ENCODE data around the gene BAIAP3.

The BAIAP3 gene

GRCh38 chr16:1344499-1344898, 11.1 kb downstream of the BAIAP3 start:
- TF ChIP-seq CTCF (IDR thresholded peaks at IDR 0.05; ENCODE audit: insufficient read depth, low read length, poor library complexity, severe bottlenecking) = no peak
- Histone ChIP-seq H3K36me3 (ENCODE audit: control insufficient read depth, insufficient read depth, low read length) (peaks cover 5% of the 10 kb centered on the region), H3K27me3 (replicated peaks; ENCODE audit: control insufficient read depth, insufficient read depth, low read length) (no peaks in the 10 kb centered on the region; the same call in 1 of the 2 replicates), H3K4me3 (replicated peaks; ENCODE audit: low read depth, low read length) (no peak overlapping the region)
- DNase-seq (ENCODE audit: extremely low read depth, insufficient read length) = no peak

GRCh38 chr16:1345087-1345486, 11.6 kb downstream of the BAIAP3 start:
- TF ChIP-seq CTCF (IDR thresholded peaks at IDR 0.05; ENCODE audit: insufficient read depth, low read length, poor library complexity, severe bottlenecking) = no peak
- no peak for DNase-seq (ENCODE audit: extremely low read depth, insufficient read length)

GRCh38 chr16:1345651-1346421, 12.4 kb downstream of the BAIAP3 start:
- H3K27me3 ChIP-seq (replicated peaks; ENCODE audit: control insufficient read depth, insufficient read depth, low read length) = no peaks in the 10 kb centered on the region; the same call in 1 of the 2 replicates
- TF ChIP-seq CTCF (IDR thresholded peaks at IDR 0.05; ENCODE audit: insufficient read depth, low read length, poor library complexity, severe bottlenecking) = no peak
- H3K4me3 ChIP-seq (replicated peaks; ENCODE audit: low read depth, low read length) = no peak overlapping the region
- H3K36me3 ChIP-seq (ENCODE audit: control insufficient read depth, insufficient read depth, low read length) = peaks cover 5% of the 10 kb centered on the region
- DNase-seq (ENCODE audit: extremely low read depth, insufficient read length) = no peak

More at GRCh38 chr16:1345087-1345486, 11.6 kb downstream of the BAIAP3 start:
- H3K27me3 ChIP-seq (replicated peaks; ENCODE audit: control insufficient read depth, insufficient read depth, low read length) = no peaks in the 10 kb centered on the region; the same call in 1 of the 2 replicates
- peaks cover 5% of the 10 kb centered on the region for H3K36me3 ChIP-seq (ENCODE audit: control insufficient read depth, insufficient read depth, low read length)
- H3K4me3 ChIP-seq (replicated peaks; ENCODE audit: low read depth, low read length) = no peak overlapping the region

GRCh38 chr16:1346422-1347285, 13.2 kb downstream of the BAIAP3 start:
- no peak for DNase-seq (ENCODE audit: extremely low read depth, insufficient read length)
- no peak for TF ChIP-seq CTCF (IDR thresholded peaks at IDR 0.05; ENCODE audit: insufficient read depth, low read length, poor library complexity, severe bottlenecking)

GRCh38 chr16:1347286-1347855, 13.9 kb downstream of the BAIAP3 start:
- no peaks in the 10 kb centered on the region; the same call in 1 of the 2 replicates for H3K27me3 ChIP-seq (replicated peaks; ENCODE audit: control insufficient read depth, insufficient read depth, low read length)
- TF ChIP-seq CTCF (IDR thresholded peaks at IDR 0.05; ENCODE audit: insufficient read depth, low read length, poor library complexity, severe bottlenecking) = no peak
- peaks cover 5% of the 10 kb centered on the region for H3K36me3 ChIP-seq (ENCODE audit: control insufficient read depth, insufficient read depth, low read length)
- no peak for DNase-seq (ENCODE audit: extremely low read depth, insufficient read length)
- H3K4me3 ChIP-seq (replicated peaks; ENCODE audit: low read depth, low read length) = no peak overlapping the region

More at GRCh38 chr16:1346422-1347285, 13.2 kb downstream of the BAIAP3 start:
- H3K36me3 ChIP-seq (ENCODE audit: control insufficient read depth, insufficient read depth, low read length) = peaks cover 5% of the 10 kb centered on the region
- no peaks in the 10 kb centered on the region; the same call in 1 of the 2 replicates for H3K27me3 ChIP-seq (replicated peaks; ENCODE audit: control insufficient read depth, insufficient read depth, low read length)
- no peak overlapping the region for H3K4me3 ChIP-seq (replicated peaks; ENCODE audit: low read depth, low read length)
